NK-92 (cell line): Measurements from ENCODE around the gene LDLRAD3.
"Not testable (repeated sequence)": the region's sequence is repeated elsewhere in the genome, so short reads cannot be mapped to it uniquely, and the experiment has no call there.

Source experiments
- DNase-seq: peaks from one replicate; lab custom pipeline; 2025; ENCODE audit not compliant: unreplicated experiment; lab: John Stamatoyannopoulos, UW

The LDLRAD3 gene

GRCh38 chr11:35943713-35944502 lies at the start of gene LDLRAD3:
TSS of gene LDLRAD3 (plus strand) at chr11:35944062. CDS start at chr11:35944099, 37 bp downstream.
- no peak for DNase-seq

GRCh38 chr11:35897019-35897418 lies 46.8 kb upstream of the LDLRAD3 start:
- no peak for DNase-seq

GRCh38 chr11:35902961-35903360 lies 40.9 kb upstream of the LDLRAD3 start:
- DNase-seq: no peak

GRCh38 chr11:35905646-35906276 lies 38.1 kb upstream of the LDLRAD3 start:
- DNase-seq: no peak

- DNase-seq: no peak
Observed at GRCh38 chr11:35906277-35906661, 37.6 kb upstream of the LDLRAD3 start.

- no peak for DNase-seq
Observed at GRCh38 chr11:35906681-35907080, 37.2 kb upstream of the LDLRAD3 start.

- DNase-seq: no peak
Observed at GRCh38 chr11:35907648-35908431, 36.0 kb upstream of the LDLRAD3 start.

GRCh38 chr11:35908432-35908771 lies 35.5 kb upstream of the LDLRAD3 start:
- not testable (repeated sequence) for DNase-seq

- DNase-seq: no peak
Observed at GRCh38 chr11:35909511-35910265, 34.2 kb upstream of the LDLRAD3 start.

- DNase-seq: no peak
Observed at GRCh38 chr11:35911013-35911412, 32.8 kb upstream of the LDLRAD3 start.

- DNase-seq: no peak
Observed at GRCh38 chr11:35911616-35912165, 32.2 kb upstream of the LDLRAD3 start.

- DNase-seq: not testable (repeated sequence)
Observed at GRCh38 chr11:35912436-35912835, 31.4 kb upstream of the LDLRAD3 start.

GRCh38 chr11:35912883-35913624 lies 30.8 kb upstream of the LDLRAD3 start:
- DNase-seq: no peak

GRCh38 chr11:35914816-35915215 lies 29.0 kb upstream of the LDLRAD3 start:
- DNase-seq: no peak

- DNase-seq: no peak
Observed at GRCh38 chr11:35916270-35916669, 27.6 kb upstream of the LDLRAD3 start.

GRCh38 chr11:35917676-35918075 lies 26.2 kb upstream of the LDLRAD3 start:
- no peak for DNase-seq

GRCh38 chr11:35918716-35919115 lies 25.1 kb upstream of the LDLRAD3 start:
- DNase-seq: no peak

- DNase-seq: no peak
Observed at GRCh38 chr11:35919244-35919643, 24.6 kb upstream of the LDLRAD3 start.

GRCh38 chr11:35923452-35923851 lies 20.4 kb upstream of the LDLRAD3 start:
- no peak for DNase-seq

GRCh38 chr11:35924811-35925210 lies 19.1 kb upstream of the LDLRAD3 start:
- DNase-seq: no peak
